Esophagus squamous epithelium (tissue), 4 donors: Measurements from ENCODE around the gene ZNF516.

ENCODE experiments used
- CTCF ChIP-seq, 6 experiments: fragments of 450-650 bp in 4 of 6; fragments of 200-600 bp in 2 of 6; sonication (generic) in 2 of 6; IDR thresholded peaks; one replicate each; pipeline ENCODE4 v1.5.1; 2016 to 2019; ENCODE audit warnings: antibody characterized with exemption in 6 of 6, mild to moderate bottlenecking in 4 of 6, moderate library complexity in 4 of 6
- POLR2A ChIP-seq, 4 donors: fragments of 450-650 bp; IDR thresholded peaks; one replicate each; pipeline ENCODE4 v1.6.1; 2017; ENCODE audit warnings: antibody characterized with exemption in 4 of 4, mild to moderate bottlenecking in 4 of 4, moderate library complexity in 3 of 4

- no peak for TF ChIP-seq CTCF (IDR thresholded peaks at IDR 0.05)
- no peak for TF ChIP-seq POLR2A (IDR thresholded peaks at IDR 0.05)
Measured at GRCh38 chr18:76503649-76504386, 8.8 kb upstream of the ZNF516 start.
